Peyer's patch (tissue), 4 donors: ENCODE results near the gene LRP6. TPM values are rescaled to one million over a fixed set of nuclear protein-coding genes. Genes with fewer than 3 reads are reported as not detected.
A peak's percentile ranks its signal among the peaks of the same experiment; 100 is the strongest.

Experiments used
- DNase-seq, 3 donors: peaks; one replicate each; pipeline ENCODE4 v3.0.0-alpha.2; 2017 to 2019
- H3K27ac ChIP-seq, 4 donors: fragments of 200-600 bp; sonication (generic); one replicate each; pipeline ENCODE4 v1.5.1; 2016 to 2019
- H3K27me3 ChIP-seq, 2 donors: fragments of 200-600 bp; sonication (generic); one replicate each; pipeline ENCODE4 v1.5.1; 2019
- H3K36me3 ChIP-seq, 3 donors: fragments of 200-600 bp; sonication (generic); one replicate each; pipeline ENCODE4 v1.5.1; 2016 to 2019
- H3K4me1 ChIP-seq, 4 donors: fragments of 200-600 bp; sonication (generic); one replicate each; pipeline ENCODE4 v1.5.1; 2016 to 2019
- H3K4me3 ChIP-seq, 4 donors: fragments of 200-600 bp; sonication (generic); 1 replicate in 3 of 4; 2 replicates in 1 of 4; pipeline ENCODE4 v1.5.1; 2016 to 2019; ENCODE audit warnings: mild to moderate bottlenecking in 1 of 4
- H3K9me3 ChIP-seq, 4 donors: fragments of 200-600 bp; sonication (generic); one replicate each; pipeline ENCODE4 v1.5.1; 2016 to 2019; ENCODE audit warnings: mild to moderate bottlenecking in 1 of 4
- POLR2A ChIP-seq, 2 donors: fragments of 450-650 bp; IDR thresholded peaks; one replicate each; pipeline ENCODE4 v1.5.1; 2017; ENCODE audit warnings: antibody characterized with exemption in 2 of 2, mild to moderate bottlenecking in 2 of 2, moderate library complexity in 2 of 2
- small RNA-seq, 2 donors: library from RNA; depleted of rRNA; stranded (forward); fragments of <200 nt; gene quantifications; one replicate each; pipeline ENCODE3, GENCODE V24; 2016
- total RNA-seq, 4 donors: library from RNA; depleted of rRNA; stranded (reverse); fragments of >200 nt; gene quantifications; one replicate each; pipeline ENCODE4 v1.1.0, GENCODE V29; 2016
- TF ChIP-seq, protein P1 (sequence below), 6 experiments: fragments of 450-650 bp in 4 of 6; fragments of 200-600 bp in 2 of 6; sonication (generic) in 1 of 6; IDR thresholded peaks; one replicate each; pipeline ENCODE4 v1.5.1; 2017 to 2019; ENCODE audit warnings: antibody characterized with exemption in 6 of 6, mild to moderate bottlenecking in 3 of 6, moderate library complexity in 1 of 6

Gene LRP6
- total RNA-seq, 4 donors from 2014 or later = 27.3 to 78.4 (median 56.2) TPM

GRCh38 chr12:12072064-12072760 lies 194.6 kb downstream of the LRP6 start:
- H3K9me3 ChIP-seq = no peaks in the 10 kb centered on the region
- TF ChIP-seq, protein P1, sequence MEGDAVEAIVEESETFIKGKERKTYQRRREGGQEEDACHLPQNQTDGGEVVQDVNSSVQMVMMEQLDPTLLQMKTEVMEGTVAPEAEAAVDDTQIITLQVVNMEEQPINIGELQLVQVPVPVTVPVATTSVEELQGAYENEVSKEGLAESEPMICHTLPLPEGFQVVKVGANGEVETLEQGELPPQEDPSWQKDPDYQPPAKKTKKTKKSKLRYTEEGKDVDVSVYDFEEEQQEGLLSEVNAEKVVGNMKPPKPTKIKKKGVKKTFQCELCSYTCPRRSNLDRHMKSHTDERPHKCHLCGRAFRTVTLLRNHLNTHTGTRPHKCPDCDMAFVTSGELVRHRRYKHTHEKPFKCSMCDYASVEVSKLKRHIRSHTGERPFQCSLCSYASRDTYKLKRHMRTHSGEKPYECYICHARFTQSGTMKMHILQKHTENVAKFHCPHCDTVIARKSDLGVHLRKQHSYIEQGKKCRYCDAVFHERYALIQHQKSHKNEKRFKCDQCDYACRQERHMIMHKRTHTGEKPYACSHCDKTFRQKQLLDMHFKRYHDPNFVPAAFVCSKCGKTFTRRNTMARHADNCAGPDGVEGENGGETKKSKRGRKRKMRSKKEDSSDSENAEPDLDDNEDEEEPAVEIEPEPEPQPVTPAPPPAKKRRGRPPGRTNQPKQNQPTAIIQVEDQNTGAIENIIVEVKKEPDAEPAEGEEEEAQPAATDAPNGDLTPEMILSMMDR (IDR thresholded peaks at IDR 0.05) = peak in 2 of 6 experiments; percentile 20 to 28
- TF ChIP-seq POLR2A (IDR thresholded peaks at IDR 0.05) = peak in 1 of 2 donors; percentile 55
- peaks cover 0 to 7% (median 0%) of the 10 kb centered on the region in 4 donors for H3K4me1 ChIP-seq
- DNase-seq = peak; percentile 21 to 78 (median 77)
- H3K27ac ChIP-seq = peak overlapping the region in 3 of 4 donors; percentile 63 to 89 (median 82)
- H3K27me3 ChIP-seq = no peaks in the 10 kb centered on the region
- peak overlapping the region; percentile 8 to 55 (median 28) for H3K4me3 ChIP-seq
- no peaks in the 10 kb centered on the region for H3K36me3 ChIP-seq

DNA sequence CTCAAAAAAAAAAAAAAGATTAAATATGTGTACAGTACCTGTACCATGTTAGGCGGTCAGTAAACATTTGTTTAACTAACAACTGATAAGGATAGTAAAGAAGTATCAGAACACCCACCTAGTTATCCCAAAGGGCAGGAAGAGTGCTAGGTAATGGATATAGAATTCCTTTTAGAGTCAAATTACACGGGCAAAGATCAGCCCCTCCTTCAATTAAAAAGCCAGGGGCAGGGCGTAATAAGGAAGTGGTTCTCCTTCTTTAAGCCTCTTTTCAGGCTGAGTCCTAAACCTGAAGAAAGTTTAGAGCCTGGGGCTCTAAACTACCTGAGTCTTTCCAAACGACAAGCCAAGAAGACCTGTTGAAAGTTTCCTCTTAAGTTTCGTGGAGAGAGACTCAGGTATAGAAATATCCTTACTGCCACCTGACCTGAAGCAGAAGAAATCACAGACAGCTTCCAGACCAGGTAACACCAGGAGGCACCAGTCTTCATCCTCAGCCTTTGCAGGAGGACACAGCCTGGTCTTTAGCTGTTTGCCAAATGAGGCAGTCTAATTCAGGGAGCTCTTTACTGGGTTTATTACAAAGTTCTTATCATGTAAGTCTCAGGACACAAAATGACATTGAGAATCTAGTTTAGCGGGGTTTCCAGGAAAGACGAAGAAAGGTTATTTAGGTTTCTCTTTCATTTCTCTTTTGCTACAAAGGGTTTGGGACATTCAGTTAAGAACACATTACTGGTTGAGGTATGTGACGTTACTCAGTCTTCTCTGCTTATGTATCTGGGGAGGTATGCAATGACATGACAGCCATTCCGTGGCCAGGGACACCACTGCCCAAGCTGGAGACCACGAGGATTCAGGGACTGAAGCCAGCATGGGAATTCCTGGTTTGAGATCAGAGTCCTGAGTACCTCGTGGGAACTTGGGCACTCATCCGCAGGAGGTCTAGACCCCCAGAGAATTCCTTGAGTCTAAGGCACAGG lies 195.9 kb downstream of the LRP6 start, which contains the start of gene BCL2L14:
BCL2L14 (plus strand) TSS at position 266 of the 983 bp plus-strand sequence. CDS start 8,367 bp downstream, outside the sequence.
- DNase-seq = peak in 1 of 3 donors; percentile 66
- Histone ChIP-seq H3K36me3 (no peaks in the 10 kb centered on the region), H3K4me1 (peaks cover 0 to 7% (median 0%) of the 10 kb centered on the region in 4 donors), H3K4me3 (peak within 1 kb of the TSS; percentile 8 to 55 (median 28)), H3K9me3 (no peaks in the 10 kb centered on the region), H3K27me3 (no peaks in the 10 kb centered on the region), H3K27ac (peak within 1 kb of the TSS in 3 of 4 donors; percentile 63 to 89 (median 82))
- peak in 1 of 2 donors; percentile 52 for TF ChIP-seq POLR2A (IDR thresholded peaks at IDR 0.05)
- TF ChIP-seq, protein P1 (IDR thresholded peaks at IDR 0.05) = peak in 3 of 6 experiments; percentile 20 to 26 (median 24)

GRCh38 chr12:12069821-12070548 lies 196.9 kb downstream of the LRP6 start:
- H3K9me3 ChIP-seq = no peaks in the 10 kb centered on the region
- H3K4me3 ChIP-seq = peak overlapping the region in 2 of 4 donors; percentile 23 to 55
- H3K4me1 ChIP-seq = peaks cover 0 to 7% (median 0%) of the 10 kb centered on the region in 4 donors
- H3K27ac ChIP-seq = peak overlapping the region in 2 of 4 donors; percentile 82 to 89
- DNase-seq = no peak
- no peaks in the 10 kb centered on the region for H3K36me3 ChIP-seq
- no peak for TF ChIP-seq POLR2A (IDR thresholded peaks at IDR 0.05)
- TF ChIP-seq, protein P1 (IDR thresholded peaks at IDR 0.05) = no peak
- H3K27me3 ChIP-seq = no peaks in the 10 kb centered on the region

DNA sequence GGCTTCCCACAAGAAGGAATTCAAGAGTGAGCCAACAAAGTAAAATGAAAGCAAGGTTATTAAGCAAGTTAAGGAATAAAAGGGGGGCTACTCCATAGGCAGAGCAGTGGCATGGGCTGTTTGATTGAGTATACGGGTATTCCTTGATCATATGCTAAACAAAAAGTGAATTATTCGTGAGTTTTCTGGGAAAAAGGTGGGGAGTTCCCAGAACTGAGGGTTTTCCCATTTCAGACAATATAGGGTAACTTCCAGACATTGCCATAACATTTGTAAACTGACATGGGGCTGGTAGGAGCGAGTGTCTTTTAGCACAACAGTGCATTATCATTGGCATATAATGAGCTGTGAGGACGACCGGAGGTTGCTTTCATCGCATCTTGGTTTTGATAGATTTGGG lies 198.1 kb downstream of the LRP6 start:
- H3K27me3 ChIP-seq = no peaks in the 10 kb centered on the region
- DNase-seq = no peak
- no peak overlapping the region for H3K27ac ChIP-seq
- TF ChIP-seq, protein P1 (IDR thresholded peaks at IDR 0.05) = no peak
- TF ChIP-seq POLR2A (IDR thresholded peaks at IDR 0.05) = no peak
- H3K4me1 ChIP-seq = peaks cover 0 to 7% (median 0%) of the 10 kb centered on the region in 4 donors
- no peaks in the 10 kb centered on the region for H3K36me3 ChIP-seq
- H3K9me3 ChIP-seq = no peaks in the 10 kb centered on the region
- H3K4me3 ChIP-seq = no peak overlapping the region

Small RNA genes within 50 kb of the gene (small RNA-seq; reads per million reads assigned to genes)
- gene RNU6-318P (0 reads per million in 2 donors), gene RNU6-545P (0 to 0.06 reads per million in 2 donors)

Other genes with a start within 250 kb of the LRP6 start
- 100 to 1,000 TPM in 1 of 4 donors, 10 to 100 TPM in 3; 69.3 to 101 (median 87.7) TPM for gene BCL2L14, start 196.1 kb downstream of the LRP6 start, total RNA-seq
- 10 to 100 TPM in 3 of 4 donors, not detected in 1; 10.8 to 24.0 (median 15.1) TPM for gene MANSC1, start 83.2 kb upstream of the LRP6 start, total RNA-seq
- gene BORCS5, start 90.0 kb upstream of the LRP6 start, total RNA-seq = 10 to 100 TPM in 3 of 4 donors, 1 to 10 TPM in 1; 8.3 to 22.7 (median 15.3) TPM